ENCODE data around the gene MRO.

MRO gene

GRCh38 chr18:50839341-50839740 is 19.5 kb upstream of the MRO start:
- TF ChIP-seq POLR2AphosphoS5 (IDR thresholded peaks at IDR 0.05; ENCODE audit: low read depth, low read length) (no peak), FOXP2 (optimal IDR thresholded peaks at IDR 0.05; ENCODE audit: borderline replicate concordance, extremely low read depth, extremely low read length, insufficient read depth) (no peak), SIN3A (IDR thresholded peaks at IDR 0.05; ENCODE audit: borderline replicate concordance, insufficient read depth, low read length) (no peak)

- TF ChIP-seq FOXP2 (optimal IDR thresholded peaks at IDR 0.05; ENCODE audit: borderline replicate concordance, extremely low read depth, extremely low read length, insufficient read depth) (no peak), TAF1 (IDR thresholded peaks at IDR 0.05; ENCODE audit: borderline replicate concordance, insufficient read depth, low read length) (no peak), REST (IDR thresholded peaks at IDR 0.05; ENCODE audit: insufficient read depth in 1 of 2, low read depth in 2 of 2, low read length in 2 of 2) (no peak), POLR2AphosphoS5 (IDR thresholded peaks at IDR 0.05; ENCODE audit: low read depth, low read length) (no peak), SIN3A (IDR thresholded peaks at IDR 0.05; ENCODE audit: borderline replicate concordance, insufficient read depth, low read length) (no peak)
Observed at GRCh38 chr18:50836521-50836957, 16.7 kb upstream of the MRO start.

- TF ChIP-seq REST (IDR thresholded peaks at IDR 0.05; ENCODE audit: insufficient read depth in 1 of 2, low read depth in 2 of 2, low read length in 2 of 2) (no peak), FOXP2 (optimal IDR thresholded peaks at IDR 0.05; ENCODE audit: borderline replicate concordance, extremely low read depth, extremely low read length, insufficient read depth) (no peak), POLR2AphosphoS5 (IDR thresholded peaks at IDR 0.05; ENCODE audit: low read depth, low read length) (no peak), TAF1 (IDR thresholded peaks at IDR 0.05; ENCODE audit: borderline replicate concordance, insufficient read depth, low read length) (no peak), SIN3A (IDR thresholded peaks at IDR 0.05; ENCODE audit: borderline replicate concordance, insufficient read depth, low read length) (no peak)
Observed at GRCh38 chr18:50832754-50833153, 12.9 kb upstream of the MRO start.

GRCh38 chr18:50830544-50830943 is 10.7 kb upstream of the MRO start:
- TF ChIP-seq REST (IDR thresholded peaks at IDR 0.05; ENCODE audit: insufficient read depth in 1 of 2, low read depth in 2 of 2, low read length in 2 of 2) (no peak), FOXP2 (optimal IDR thresholded peaks at IDR 0.05; ENCODE audit: borderline replicate concordance, extremely low read depth, extremely low read length, insufficient read depth) (no peak), POLR2AphosphoS5 (IDR thresholded peaks at IDR 0.05; ENCODE audit: low read depth, low read length) (no peak)

- TF ChIP-seq POLR2AphosphoS5 (IDR thresholded peaks at IDR 0.05; ENCODE audit: low read depth, low read length) (no peak), FOXP2 (optimal IDR thresholded peaks at IDR 0.05; ENCODE audit: borderline replicate concordance, extremely low read depth, extremely low read length, insufficient read depth) (no peak), REST (IDR thresholded peaks at IDR 0.05; ENCODE audit: insufficient read depth in 1 of 2, low read depth in 2 of 2, low read length in 2 of 2) (no peak), TAF1 (IDR thresholded peaks at IDR 0.05; ENCODE audit: borderline replicate concordance, insufficient read depth, low read length) (no peak), SIN3A (IDR thresholded peaks at IDR 0.05; ENCODE audit: borderline replicate concordance, insufficient read depth, low read length) (no peak)
Observed at GRCh38 chr18:50829644-50830043, 9.8 kb upstream of the MRO start.

All from PFSK-1 (cell line).